HepG2 (cell line): ENCODE results near the gene JKAMP. TPM values are rescaled to one million over a fixed set of nuclear protein-coding genes. Genes with fewer than 3 reads are reported as not detected.

Experiments
- GTF2F1 ChIP-seq: fragments of 150-350 bp; IDR thresholded peaks from 2 replicates; pipeline ENCODE4 v1.6.1; 2014; ENCODE audit warnings: low read length
- KDM3A ChIP-seq: IDR thresholded peaks from 2 replicates; pipeline ENCODE4 v1.6.1; 2018; ENCODE audit warnings: low read depth, missing compliant biosample characterization
- KDM6A ChIP-seq: IDR thresholded peaks from 2 replicates; pipeline ENCODE4 v1.6.1; 2016; ENCODE audit warnings: low read depth
- MXD3 ChIP-seq: IDR thresholded peaks from 2 replicates; pipeline ENCODE4 v1.6.1; 2016; ENCODE audit warnings: mild to moderate bottlenecking, missing biosample characterization, missing genetic modification reagents
- NR3C1 ChIP-seq: sonication (generic); formaldehyde crosslinking; IDR thresholded peaks from 2 replicates; pipeline ENCODE4 v1.4.0; 2020; ENCODE audit warnings: missing genetic modification reagents
- POLR2AphosphoS2 ChIP-seq: IDR thresholded peaks from 2 replicates; pipeline ENCODE4 v1.6.1; 2011; ENCODE audit warnings: low read depth, low read length, improper control_type of control experiment
- POLR2AphosphoS5 ChIP-seq: IDR thresholded peaks from 2 replicates; pipeline ENCODE4 v1.6.1; 2012; ENCODE audit warnings: low read depth, low read length
- RCOR2 ChIP-seq: IDR thresholded peaks from 2 replicates; pipeline ENCODE4 v1.6.1; 2016; ENCODE audit warnings: missing biosample characterization, missing genetic modification reagents
- SETDB1 ChIP-seq: sonication (generic); formaldehyde crosslinking; IDR thresholded peaks from 2 replicates; pipeline ENCODE4 v1.5.1; 2020; ENCODE audit warnings: missing genetic modification reagents, mild to moderate bottlenecking, borderline replicate concordance
- SNAPC4 ChIP-seq: sonication (generic); formaldehyde crosslinking; IDR thresholded peaks from 2 replicates; pipeline ENCODE4 v1.4.0; 2020; ENCODE audit warnings: mild to moderate bottlenecking, missing genetic modification reagents
- SOX6 ChIP-seq, 2 experiments: fragments of 450-650 bp in 1 of 2; sonication (generic) in 1 of 2; formaldehyde crosslinking in 1 of 2; IDR thresholded peaks; 2 replicates each; pipeline versions ENCODE4 v1.4.0 to v1.6.1; 2017 to 2020; ENCODE audit warnings: antibody characterized with exemption in 1 of 2, mild to moderate bottlenecking in 1 of 2, missing genetic modification reagents in 1 of 2
- TFAP4 ChIP-seq: sonication (generic); IDR thresholded peaks from 2 replicates; pipeline ENCODE4 v1.6.1; 2016; ENCODE audit warnings: low read depth, borderline replicate concordance
- THYN1 ChIP-seq: sonication (generic); formaldehyde crosslinking; IDR thresholded peaks from 2 replicates; pipeline ENCODE4 v1.8.1; 2023; ENCODE audit warnings: low read depth, mild to moderate bottlenecking, moderate library complexity, missing genetic modification reagents, borderline replicate concordance
- ZNF10 ChIP-seq: sonication (generic); formaldehyde crosslinking; IDR thresholded peaks from 2 replicates; pipeline ENCODE4 v1.4.0; 2020; ENCODE audit warnings: mild to moderate bottlenecking, low read depth, missing genetic modification reagents, borderline replicate concordance
- ZNF205 ChIP-seq: IDR thresholded peaks from 2 replicates; pipeline ENCODE4 v1.6.1; 2018; ENCODE audit warnings: missing biosample characterization, missing genetic modification reagents
- ZNF225 ChIP-seq: sonication (generic); formaldehyde crosslinking; IDR thresholded peaks from 2 replicates; pipeline ENCODE4 v1.4.0; 2020; ENCODE audit warnings: mild to moderate bottlenecking, missing genetic modification reagents
- ZNF414 ChIP-seq: sonication (generic); formaldehyde crosslinking; IDR thresholded peaks from 2 replicates; pipeline ENCODE4 v1.5.0; 2020; ENCODE audit warnings: missing genetic modification reagents
- ZNF513 ChIP-seq: sonication (generic); formaldehyde crosslinking; conservative IDR thresholded peaks from 2 replicates; pipeline ENCODE4 v1.5.0; 2020; ENCODE audit warnings: missing genetic modification reagents
- ZNF557 ChIP-seq: sonication (generic); formaldehyde crosslinking; IDR thresholded peaks from 2 replicates; pipeline ENCODE4 v1.4.0; 2020; ENCODE audit warnings: missing genetic modification reagents
- ZNF607 ChIP-seq: sonication (generic); formaldehyde crosslinking; IDR thresholded peaks from 2 replicates; pipeline ENCODE4 v1.5.1; 2020; ENCODE audit warnings: missing genetic modification reagents, mild to moderate bottlenecking, borderline replicate concordance
- ZNF790 ChIP-seq: sonication (generic); formaldehyde crosslinking; IDR thresholded peaks from 2 replicates; pipeline ENCODE4 v1.8.0; 2022; ENCODE audit warnings: missing genetic modification reagents, mild to moderate bottlenecking, borderline replicate concordance
- ZSCAN22 ChIP-seq: sonication (generic); formaldehyde crosslinking; IDR thresholded peaks from 2 replicates; pipeline ENCODE4 v1.4.0; 2020; ENCODE audit warnings: mild to moderate bottlenecking, missing genetic modification reagents
- polyA plus RNA-seq, 8 experiments: library from polyadenylated mRNA; depleted of rRNA in 3 of 8; stranded (reverse) in 7 of 8; unstranded in 1 of 8; fragments of >200 nt; fragmentation: Illumina TruSeq in 4 of 8; extraction: Trizol in 4 of 8; gene quantifications; 2 replicates each; pipeline versions ENCODE4 v1.2.1 to v1.2.3, GENCODE V29; 2011 to 2016; ENCODE audit warnings: low read depth in 4 of 8, missing spikeins in 1 of 8, mixed read lengths in 1 of 8; ENCODE audit not compliant: insufficient read depth in 1 of 8
- total RNA-seq, 5 experiments: library from RNA; depleted of rRNA; stranded (reverse); fragments of >200 nt; fragmentation: Illumina TruSeq; extraction: Trizol; gene quantifications; 2 replicates each; pipeline ENCODE4 v1.2.3, GENCODE V29; 2016; ENCODE audit warnings: low read depth in 1 of 5

Gene JKAMP
- total and polyA plus RNA-seq, 2 of the 13 experiments (the other 11 are each of a cell fraction or from before 2014, with no cell fraction given): 56.4 to 135 TPM

- no peak for TF ChIP-seq ZNF10 (CRISPR knock-in tag)
- TF ChIP-seq POLR2AphosphoS2: no peak
- no peak for TF ChIP-seq RCOR2
- no peak for TF ChIP-seq KDM3A (CRISPR knock-in tag)
- TF ChIP-seq ZNF414 (CRISPR knock-in tag): no peak
- TF ChIP-seq SETDB1: no peak
- no peak for TF ChIP-seq GTF2F1
- no peak for TF ChIP-seq POLR2AphosphoS5
- TF ChIP-seq KDM6A (CRISPR knock-in tag): no peak
- no peak for TF ChIP-seq SNAPC4 (CRISPR knock-in tag)
- TF ChIP-seq ZSCAN22 (CRISPR knock-in tag): no peak
- TF ChIP-seq ZNF513: no peak
- no peak for TF ChIP-seq ZNF790 (CRISPR knock-in tag)
- no peak for TF ChIP-seq ZNF225
- TF ChIP-seq NR3C1 (CRISPR knock-in tag): no peak
- TF ChIP-seq SOX6 (IDR thresholded peaks at IDR 0.05): no peak
- TF ChIP-seq SOX6 (CRISPR knock-in tag; IDR thresholded peaks at IDR 0.05): no peak
- TF ChIP-seq TFAP4: no peak
- 0 out of 2 replicates have a peak, but pooled peaks have one; percentile 49 for TF ChIP-seq ZNF607 (CRISPR knock-in tag)
- no peak for TF ChIP-seq ZNF557
- no peak for TF ChIP-seq ZNF205 (CRISPR knock-in tag)
- no peak for TF ChIP-seq THYN1 (CRISPR knock-in tag)
- TF ChIP-seq MXD3: no peak
Observed at GRCh38 chr14:59464486-59465315, 19.6 kb upstream of the JKAMP start (continued).
